SK-N-MC (cell line): Measurements from ENCODE around the gene GDA.

ENCODE experiments used
- EZH2 ChIP-seq: fragments of 200-600 bp; sonication (generic); IDR thresholded peaks from one replicate; pipeline ENCODE4 v1.6.1; 2017; ENCODE audit warnings: antibody characterized with exemption
- FOXP2 ChIP-seq: optimal IDR thresholded peaks from 2 replicates; pipeline ENCODE3; 2011; ENCODE audit warnings: mild to moderate bottlenecking, moderate library complexity; ENCODE audit not compliant: insufficient read depth; ENCODE audit errors: extremely low read length, control extremely low read depth
- POLR2AphosphoS5 ChIP-seq: IDR thresholded peaks from 2 replicates; pipeline ENCODE4 v1.6.1; 2012; ENCODE audit warnings: mild to moderate bottlenecking, low read depth, low read length, borderline replicate concordance

- TF ChIP-seq POLR2AphosphoS5 (no peak), EZH2 (no peak), FOXP2 (no peak)
Measured at GRCh38 chr9:72226146-72226812, 77.0 kb downstream of the GDA start.
